Suprapubic skin (tissue), 4 donors: ENCODE results near the gene RANBP1. TPM values are rescaled to one million over a fixed set of nuclear protein-coding genes. Genes with fewer than 3 reads are reported as not detected.

Source experiments
- DNase-seq, 2 donors: peaks; one replicate each; pipeline ENCODE4 v3.0.0-alpha.2; 2019; ENCODE audit warnings: low spot score in 2 of 2
- H3K27ac ChIP-seq: fragments of 200-600 bp; sonication (generic); one replicate; pipeline ENCODE4 v1.5.1; 2019
- H3K27me3 ChIP-seq: fragments of 200-600 bp; sonication (generic); one replicate; pipeline ENCODE4 v1.5.1; 2019
- H3K36me3 ChIP-seq: fragments of 200-600 bp; sonication (generic); one replicate; pipeline ENCODE4 v1.5.1; 2019
- H3K4me1 ChIP-seq: fragments of 200-600 bp; sonication (generic); one replicate; pipeline ENCODE4 v1.5.1; 2019
- H3K4me3 ChIP-seq: fragments of 200-600 bp; sonication (generic); one replicate; pipeline ENCODE4 v1.5.1; 2019; ENCODE audit warnings: mild to moderate bottlenecking
- H3K9me3 ChIP-seq: fragments of 200-600 bp; sonication (generic); one replicate; pipeline ENCODE4 v1.5.1; 2019
- EP300 ChIP-seq: sonication (generic); formaldehyde crosslinking; IDR thresholded peaks from one replicate; pipeline ENCODE4 v1.6.1; 2017; ENCODE audit warnings: antibody characterized with exemption
- POLR2A ChIP-seq, 2 donors: fragments of 450-650 bp; IDR thresholded peaks; one replicate each; pipeline ENCODE4 v1.6.1; 2017; ENCODE audit warnings: antibody characterized with exemption in 2 of 2, mild to moderate bottlenecking in 2 of 2, moderate library complexity in 2 of 2
- POLR2AphosphoS5 ChIP-seq, 3 donors: sonication (generic); formaldehyde crosslinking; IDR thresholded peaks; one replicate each; pipeline ENCODE4 v1.6.1; 2017; ENCODE audit warnings: antibody characterized with exemption in 3 of 3
- WGBS: methylation state at CpG from one replicate; pipeline ENCODE4 v1.1.5; 2018; 5-methylcytosine and 5-hydroxymethylcytosine counted together
- total RNA-seq, 4 donors: library from RNA; depleted of rRNA; stranded (reverse); fragments of >200 nt; gene quantifications; one replicate each; pipeline ENCODE4 v1.1.0, GENCODE V29; 2016
- TF ChIP-seq, protein P1 (sequence below), 2 donors: fragments of 200-600 bp in 1 of 2; fragments of 450-650 bp in 1 of 2; sonication (generic) in 1 of 2; IDR thresholded peaks; one replicate each; pipeline ENCODE4 v1.5.1; 2016 to 2019; ENCODE audit warnings: antibody characterized with exemption in 2 of 2, mild to moderate bottlenecking in 1 of 2, moderate library complexity in 1 of 2

The RANBP1 gene
- total RNA-seq, 4 donors from 2014 or later: 107 to 150 (median 119) TPM

- no peak for TF ChIP-seq POLR2A (IDR thresholded peaks at IDR 0.05)
- TF ChIP-seq POLR2AphosphoS5 (IDR thresholded peaks at IDR 0.05): no peak
- TF ChIP-seq, protein P1, sequence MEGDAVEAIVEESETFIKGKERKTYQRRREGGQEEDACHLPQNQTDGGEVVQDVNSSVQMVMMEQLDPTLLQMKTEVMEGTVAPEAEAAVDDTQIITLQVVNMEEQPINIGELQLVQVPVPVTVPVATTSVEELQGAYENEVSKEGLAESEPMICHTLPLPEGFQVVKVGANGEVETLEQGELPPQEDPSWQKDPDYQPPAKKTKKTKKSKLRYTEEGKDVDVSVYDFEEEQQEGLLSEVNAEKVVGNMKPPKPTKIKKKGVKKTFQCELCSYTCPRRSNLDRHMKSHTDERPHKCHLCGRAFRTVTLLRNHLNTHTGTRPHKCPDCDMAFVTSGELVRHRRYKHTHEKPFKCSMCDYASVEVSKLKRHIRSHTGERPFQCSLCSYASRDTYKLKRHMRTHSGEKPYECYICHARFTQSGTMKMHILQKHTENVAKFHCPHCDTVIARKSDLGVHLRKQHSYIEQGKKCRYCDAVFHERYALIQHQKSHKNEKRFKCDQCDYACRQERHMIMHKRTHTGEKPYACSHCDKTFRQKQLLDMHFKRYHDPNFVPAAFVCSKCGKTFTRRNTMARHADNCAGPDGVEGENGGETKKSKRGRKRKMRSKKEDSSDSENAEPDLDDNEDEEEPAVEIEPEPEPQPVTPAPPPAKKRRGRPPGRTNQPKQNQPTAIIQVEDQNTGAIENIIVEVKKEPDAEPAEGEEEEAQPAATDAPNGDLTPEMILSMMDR (IDR thresholded peaks at IDR 0.05): no peak
- no peak for TF ChIP-seq EP300
- Histone ChIP-seq H3K4me1 (peaks cover 20% of the 10 kb centered on the region), H3K36me3 (peaks cover 67% of the 10 kb centered on the region), H3K27ac (no peak overlapping the region), H3K9me3 (no peaks in the 10 kb centered on the region), H3K4me3 (no peak overlapping the region), H3K27me3 (no peaks in the 10 kb centered on the region)
- WGBS: 86% methylated on average over 9 of the region's 22 CpGs
- DNase-seq: no peak
These were observed 25.5 kb downstream of the RANBP1 start for GRCh38 chr22:20141186-20142077.

- 89% methylated on average over 24 of the region's 65 CpGs for WGBS
- Histone ChIP-seq H3K36me3 (peaks cover 79% of the 10 kb centered on the region), H3K9me3 (no peaks in the 10 kb centered on the region)
These were observed 27.1 kb downstream of the RANBP1 start for GRCh38 chr22:20142711-20143621.

GRCh38 chr22:20143883-20144665, 28.2 kb downstream of the RANBP1 start:
- Histone ChIP-seq H3K27ac (no peak overlapping the region), H3K4me3 (no peak overlapping the region), H3K36me3 (peaks cover 78% of the 10 kb centered on the region), H3K4me1 (no peaks in the 10 kb centered on the region), H3K27me3 (no peaks in the 10 kb centered on the region), H3K9me3 (no peaks in the 10 kb centered on the region)
- no peak for DNase-seq
- TF ChIP-seq POLR2A (IDR thresholded peaks at IDR 0.05) (no peak), EP300 (no peak), POLR2AphosphoS5 (IDR thresholded peaks at IDR 0.05) (no peak)
- TF ChIP-seq, protein P1 (IDR thresholded peaks at IDR 0.05): no peak
- WGBS: 90% methylated on average over 12 of the region's 19 CpGs

More at GRCh38 chr22:20142711-20143621, 27.1 kb downstream of the RANBP1 start:
- TF ChIP-seq EP300: no peak
- TF ChIP-seq POLR2AphosphoS5 (IDR thresholded peaks at IDR 0.05): no peak
- peaks cover 4% of the 10 kb centered on the region for H3K4me1 ChIP-seq
- H3K4me3 ChIP-seq: no peak overlapping the region
- no peak overlapping the region for H3K27ac ChIP-seq
- DNase-seq: no peak
- H3K27me3 ChIP-seq: no peaks in the 10 kb centered on the region

DNA sequence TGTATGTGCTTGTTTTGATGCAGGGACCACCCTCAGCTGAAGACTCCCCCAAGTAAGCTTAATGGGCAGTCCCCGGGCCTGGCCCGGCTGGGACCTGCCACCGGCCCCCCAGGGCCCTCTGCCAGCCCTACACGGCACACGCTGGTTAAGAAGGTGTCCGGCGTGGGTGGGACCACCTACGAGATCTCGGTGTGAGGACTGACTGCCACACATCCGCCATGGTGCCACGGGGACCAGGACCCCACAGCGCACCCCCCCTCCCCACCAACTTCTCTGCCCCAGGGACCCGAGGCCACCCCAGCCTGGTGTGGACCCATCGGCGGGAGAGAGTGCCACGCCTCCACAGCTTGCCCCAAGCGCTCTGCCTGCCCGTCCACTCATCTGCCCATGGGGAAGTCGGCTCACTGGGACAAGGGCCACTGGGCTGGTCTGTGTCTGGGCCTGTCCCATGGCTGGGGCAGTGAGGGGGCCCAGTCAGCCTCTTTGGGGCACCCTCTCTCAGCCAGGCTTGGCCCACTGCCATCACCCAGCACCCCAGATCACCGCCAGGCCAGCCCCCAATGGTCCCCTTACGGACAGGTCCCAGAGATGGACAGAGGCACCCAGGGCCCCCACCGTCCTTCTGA, 29.4 kb downstream of the RANBP1 start:
- Histone ChIP-seq H3K27ac (no peak overlapping the region), H3K4me1 (no peaks in the 10 kb centered on the region), H3K9me3 (no peaks in the 10 kb centered on the region), H3K4me3 (no peak overlapping the region), H3K36me3 (peaks cover 67% of the 10 kb centered on the region), H3K27me3 (no peaks in the 10 kb centered on the region)
- DNase-seq: no peak
- WGBS: 89% methylated on average over 19 of the region's 22 CpGs
- TF ChIP-seq POLR2A (IDR thresholded peaks at IDR 0.05) (no peak), POLR2AphosphoS5 (IDR thresholded peaks at IDR 0.05) (no peak), EP300 (no peak)
- TF ChIP-seq, protein P1 (IDR thresholded peaks at IDR 0.05): no peak

- no peaks in the 10 kb centered on the region for H3K4me1 ChIP-seq
- H3K27me3 ChIP-seq: no peaks in the 10 kb centered on the region
- H3K27ac ChIP-seq: no peak overlapping the region
- DNase-seq: no peak
- H3K9me3 ChIP-seq: no peaks in the 10 kb centered on the region
- H3K36me3 ChIP-seq: peaks cover 62% of the 10 kb centered on the region
- 93% methylated on average over 7 of the region's 21 CpGs for WGBS
- TF ChIP-seq EP300 (no peak), POLR2AphosphoS5 (IDR thresholded peaks at IDR 0.05) (no peak), POLR2A (IDR thresholded peaks at IDR 0.05) (no peak)
- TF ChIP-seq, protein P1 (IDR thresholded peaks at IDR 0.05): no peak
- H3K4me3 ChIP-seq: no peak overlapping the region
These were observed 29.9 kb downstream of the RANBP1 start for GRCh38 chr22:20145832-20146223.
